Mesenchymal stem cell (in vitro differentiated cells and primary cell): Measurements from ENCODE around the gene PWWP2B.

ENCODE experiments used
- DNase-seq: peaks from one replicate; pipeline ENCODE4 v3.0.0-alpha.2; 2013
- H2AFZ ChIP-seq: one replicate; pipeline ENCODE4 v1.6.1; 2013; ENCODE audit warnings: low read depth, mild to moderate bottlenecking, control low read depth, inconsistent platforms, low read length, moderate library complexity
- H2AK5ac ChIP-seq: 2 replicates; pipeline ENCODE4 v1.6.1; 2013; ENCODE audit warnings: low read length, moderate library complexity, mild to moderate bottlenecking, inconsistent platforms; ENCODE audit not compliant: severe bottlenecking
- H2BK120ac ChIP-seq: one replicate; pipeline ENCODE4 v1.6.1; 2013; ENCODE audit warnings: low read depth, mild to moderate bottlenecking, inconsistent platforms, low read length, moderate library complexity
- H2BK12ac ChIP-seq, 2 experiments: one replicate each; pipeline ENCODE4 v1.6.1; 2013; ENCODE audit warnings: inconsistent platforms in 2 of 2, low read length in 2 of 2, mild to moderate bottlenecking in 2 of 2, moderate library complexity in 2 of 2, control low read depth in 1 of 2
- H2BK15ac ChIP-seq: one replicate; pipeline ENCODE4 v1.6.1; 2013; ENCODE audit warnings: mild to moderate bottlenecking, low read depth, inconsistent platforms; ENCODE audit not compliant: poor library complexity, severe bottlenecking
- H2BK5ac ChIP-seq: 2 replicates; pipeline ENCODE4 v1.6.1; 2013; ENCODE audit warnings: low read depth, mild to moderate bottlenecking, low read length, control low read depth, inconsistent platforms; ENCODE audit not compliant: poor library complexity, severe bottlenecking
- H3K14ac ChIP-seq, 2 experiments: one replicate each; pipeline ENCODE4 v1.6.1; 2013; ENCODE audit warnings: inconsistent platforms in 2 of 2, low read length in 2 of 2, control low read depth in 1 of 2, mild to moderate bottlenecking in 1 of 2, moderate library complexity in 1 of 2
- H3K18ac ChIP-seq, 2 experiments: one replicate each; pipeline ENCODE4 v1.6.1; 2013; ENCODE audit warnings: inconsistent platforms in 2 of 2, low read length in 2 of 2, control low read depth in 1 of 2, low read depth in 1 of 2, mild to moderate bottlenecking in 1 of 2
- H3K23ac ChIP-seq, 2 experiments: one replicate each; pipeline ENCODE4 v1.6.1; 2013; ENCODE audit warnings: inconsistent platforms in 2 of 2, low read length in 2 of 2, mild to moderate bottlenecking in 2 of 2, moderate library complexity in 2 of 2, control low read depth in 1 of 2
- H3K27ac ChIP-seq: 2 replicates; pipeline ENCODE4 v1.5.1; 2013; ENCODE audit warnings: mild to moderate bottlenecking, moderate library complexity, low read length, control low read depth, inconsistent platforms; ENCODE audit not compliant: poor library complexity, severe bottlenecking
- H3K27me3 ChIP-seq, 2 experiments: 2 replicates each; pipeline versions ENCODE4 v1.6.1 to v1.7.0; 2013; ENCODE audit warnings: low read length in 2 of 2, mild to moderate bottlenecking in 2 of 2, moderate library complexity in 2 of 2, control low read depth in 1 of 2, inconsistent platforms in 1 of 2; ENCODE audit not compliant: control insufficient read depth in 1 of 2, insufficient read depth in 1 of 2
- H3K36me3 ChIP-seq, 2 experiments: 2 replicates each; pipeline versions ENCODE4 v1.6.1 to v1.7.0; 2013; ENCODE audit warnings: low read length in 2 of 2, control low read depth in 1 of 2, inconsistent platforms in 1 of 2, low read depth in 1 of 2, mild to moderate bottlenecking in 1 of 2; ENCODE audit not compliant: insufficient read depth in 2 of 2, control insufficient read depth in 1 of 2
- H3K4ac ChIP-seq, 2 experiments: one replicate each; pipeline ENCODE4 v1.6.1; 2013; ENCODE audit warnings: inconsistent platforms in 2 of 2, low read length in 2 of 2, mild to moderate bottlenecking in 2 of 2, moderate library complexity in 2 of 2, control low read depth in 1 of 2, low read depth in 1 of 2
- H3K4me1 ChIP-seq: 2 replicates; pipeline ENCODE4 v1.6.1; 2013; ENCODE audit warnings: low read depth, low read length, control low read depth; ENCODE audit not compliant: control insufficient read depth, insufficient read depth
- H3K4me2 ChIP-seq: 2 replicates; pipeline ENCODE4 v1.6.1; 2013; ENCODE audit warnings: low read length, mild to moderate bottlenecking, inconsistent platforms; ENCODE audit not compliant: poor library complexity, severe bottlenecking
- H3K4me3 ChIP-seq, 2 experiments: 2 replicates each; pipeline versions ENCODE4 v1.5.1 to v1.7.0; 2013; ENCODE audit warnings: low read length in 2 of 2, mild to moderate bottlenecking in 2 of 2, control low read depth in 1 of 2, low read depth in 1 of 2; ENCODE audit not compliant: insufficient read depth in 1 of 2
- H3K79me1 ChIP-seq: replicated peaks from 2 replicates; pipeline ENCODE4 v1.6.1; 2013; ENCODE audit warnings: mild to moderate bottlenecking, control low read depth, low read length, inconsistent platforms; ENCODE audit not compliant: poor library complexity, severe bottlenecking
- H3K9ac ChIP-seq: 2 replicates; pipeline ENCODE4 v1.7.0; 2013; ENCODE audit warnings: mild to moderate bottlenecking, low read length, moderate library complexity
- H3K9me3 ChIP-seq: 2 replicates; pipeline ENCODE4 v1.7.0; 2013; ENCODE audit warnings: mild to moderate bottlenecking, low read length; ENCODE audit not compliant: control insufficient read depth
- H4K8ac ChIP-seq: one replicate; pipeline ENCODE4 v1.6.1; 2013; ENCODE audit warnings: inconsistent platforms, mild to moderate bottlenecking, low read length, moderate library complexity
- H4K91ac ChIP-seq: one replicate; pipeline ENCODE4 v1.6.1; 2013; ENCODE audit warnings: mild to moderate bottlenecking, low read length, inconsistent platforms
- WGBS: methylation state at CpG from one replicate; pipeline ENCODE4 v1.1.7; 2013; ENCODE audit warnings: mixed read lengths; 5-methylcytosine and 5-hydroxymethylcytosine counted together

Gene PWWP2B

GRCh38 chr10:132361581-132362101, 35.4 kb upstream of the PWWP2B start:
- H2BK120ac ChIP-seq = no peak overlapping the region
- H3K9ac ChIP-seq = no peak overlapping the region
- H4K8ac ChIP-seq = no peak overlapping the region
- DNase-seq = no peak
- no peak overlapping the region for H3K23ac ChIP-seq
- H3K18ac ChIP-seq = no peak overlapping the region
- peaks cover 37% of the 10 kb centered on the region in 2 experiments for H3K36me3 ChIP-seq
- peak overlapping the region; percentile 54 for H4K91ac ChIP-seq
- no peak overlapping the region for H2BK12ac ChIP-seq
- no peak overlapping the region for H3K14ac ChIP-seq
- H3K4ac ChIP-seq = no peak overlapping the region
- no peaks in the 10 kb centered on the region for H3K4me1 ChIP-seq
- H2BK5ac ChIP-seq = no peak overlapping the region
- no peak overlapping the region for H3K27ac ChIP-seq
- no peak overlapping the region for H3K4me2 ChIP-seq
- H2AK5ac ChIP-seq = no peak overlapping the region
- no peaks in the 10 kb centered on the region for H3K9me3 ChIP-seq
- WGBS = 96% methylated on average over 15 of the region's 15 CpGs
- no peaks in the 10 kb centered on the region for H3K27me3 ChIP-seq
- no peak overlapping the region for H2AFZ ChIP-seq
- H3K79me1 ChIP-seq = no peaks in the 10 kb centered on the region
- H3K4me3 ChIP-seq = no peak overlapping the region
- no peak overlapping the region for H2BK15ac ChIP-seq

GRCh38 chr10:132362151-132362611, 34.8 kb upstream of the PWWP2B start:
- H3K4me1 ChIP-seq = no peaks in the 10 kb centered on the region
- 91% methylated on average over 11 of the region's 12 CpGs for WGBS

GRCh38 chr10:132363376-132363775, 33.6 kb upstream of the PWWP2B start:
- 76% methylated on average over 15 of the region's 15 CpGs for WGBS

More at GRCh38 chr10:132362151-132362611, 34.8 kb upstream of the PWWP2B start:
- H2BK15ac ChIP-seq = no peak overlapping the region
- no peak overlapping the region for H3K9ac ChIP-seq
- no peak overlapping the region for H2BK120ac ChIP-seq
- H3K79me1 ChIP-seq = no peaks in the 10 kb centered on the region
- no peak overlapping the region for H2BK5ac ChIP-seq
- no peak for DNase-seq
- no peak overlapping the region for H3K27ac ChIP-seq
- H2BK12ac ChIP-seq = no peak overlapping the region
- no peak overlapping the region for H2AFZ ChIP-seq
- no peak overlapping the region for H3K4me2 ChIP-seq
- no peak overlapping the region for H3K14ac ChIP-seq
- no peak overlapping the region for H3K23ac ChIP-seq
- H3K36me3 ChIP-seq = peaks cover 35 to 37% of the 10 kb centered on the region in 2 experiments
- no peaks in the 10 kb centered on the region for H3K27me3 ChIP-seq
- H2AK5ac ChIP-seq = no peak overlapping the region
- H3K18ac ChIP-seq = no peak overlapping the region
- H3K4me3 ChIP-seq = no peak overlapping the region
- H4K91ac ChIP-seq = no peak overlapping the region
- no peak overlapping the region for H3K4ac ChIP-seq
- H3K9me3 ChIP-seq = no peaks in the 10 kb centered on the region
- H4K8ac ChIP-seq = no peak overlapping the region

GRCh38 chr10:132363921-132364593, 32.9 kb upstream of the PWWP2B start:
- Histone ChIP-seq H2AFZ (no peak overlapping the region), H3K36me3 (peaks cover 29 to 37% of the 10 kb centered on the region in 2 experiments), H3K79me1 (no peaks in the 10 kb centered on the region), H3K27ac (no peak overlapping the region), H3K4me3 (no peak overlapping the region), H3K4me2 (no peak overlapping the region), H3K18ac (no peak overlapping the region), H3K9me3 (no peaks in the 10 kb centered on the region), H2AK5ac (no peak overlapping the region), H2BK120ac (no peak overlapping the region), H3K14ac (no peak overlapping the region), H2BK12ac (no peak overlapping the region), H3K23ac (no peak overlapping the region), H2BK5ac (no peak overlapping the region), H4K91ac (no peak overlapping the region), H3K4me1 (no peaks in the 10 kb centered on the region), H4K8ac (no peak overlapping the region), H3K27me3 (no peaks in the 10 kb centered on the region), H3K9ac (no peak overlapping the region), H2BK15ac (no peak overlapping the region), H3K4ac (no peak overlapping the region)
- peak; percentile 25 for DNase-seq
- 59% methylated on average over 12 of the region's 16 CpGs for WGBS

More at GRCh38 chr10:132363376-132363775, 33.6 kb upstream of the PWWP2B start:
- Histone ChIP-seq H4K91ac (no peak overlapping the region), H2BK15ac (no peak overlapping the region), H3K9me3 (no peaks in the 10 kb centered on the region), H3K27ac (no peak overlapping the region), H3K27me3 (no peaks in the 10 kb centered on the region), H3K4me1 (no peaks in the 10 kb centered on the region), H3K79me1 (no peaks in the 10 kb centered on the region), H2AK5ac (no peak overlapping the region), H3K4ac (no peak overlapping the region), H3K23ac (no peak overlapping the region), H2BK120ac (no peak overlapping the region), H2AFZ (no peak overlapping the region), H4K8ac (no peak overlapping the region), H3K36me3 (peaks cover 29 to 37% of the 10 kb centered on the region in 2 experiments), H3K18ac (no peak overlapping the region), H3K14ac (no peak overlapping the region), H3K4me3 (no peak overlapping the region), H3K9ac (no peak overlapping the region), H2BK12ac (no peak overlapping the region), H3K4me2 (no peak overlapping the region), H2BK5ac (no peak overlapping the region)
- DNase-seq = no peak
